IMR-90 (cell line): ENCODE data around the gene PTPRN2. TPM values are rescaled to one million over a fixed set of nuclear protein-coding genes. Genes with fewer than 3 reads are reported as not detected.

ENCODE experiments used
- ATAC-seq: fragments of 200-7000 bp; cut with Tn5 transposase; 2 replicates; pipeline ENCODE4 v1.9.1; 2020; ENCODE audit warnings: low read depth, mild to moderate bottlenecking, moderate library complexity
- BruUV-seq: library from RNA; stranded (reverse); fragments of 400-500 nt; replicated peaks from 2 replicates; lab custom pipeline; 2021; lab: Mats Ljungman, UMichigan
- CTCF ChIA-PET: fragments of 300-600 bp; formaldehyde crosslinking; extraction: SDS; loops from one replicate; lab custom pipeline; 2021; ENCODE audit warnings: antibody characterized with exemption; lab: Yijun Ruan, JAX
- POLR2A ChIA-PET: fragments of 300-600 bp; sonication (Branson Sonifier 250); formaldehyde crosslinking; loops from one replicate; lab custom pipeline; 2022; ENCODE audit warnings: antibody characterized with exemption; ENCODE audit not compliant: unreplicated experiment; lab: Charles Lee
- DNase-seq: peaks from one replicate; pipeline ENCODE4 v3.0.0; 2013
- H2AFZ ChIP-seq: replicated peaks from 2 replicates; pipeline ENCODE3; 2013; ENCODE audit warnings: low read length, mild to moderate bottlenecking; ENCODE audit not compliant: poor library complexity
- H2AK5ac ChIP-seq: 2 replicates; pipeline ENCODE4 v1.6.1; 2013; ENCODE audit warnings: low read depth, low read length, inconsistent platforms
- H2AK9ac ChIP-seq: replicated peaks from 2 replicates; pipeline ENCODE3; 2013; ENCODE audit warnings: mild to moderate bottlenecking, low read depth, low read length, moderate library complexity; ENCODE audit not compliant: poor library complexity
- H2BK120ac ChIP-seq: 2 replicates; pipeline ENCODE4 v1.6.1; 2013; ENCODE audit warnings: low read depth, low read length, inconsistent platforms
- H2BK15ac ChIP-seq: 3 replicates; pipeline ENCODE4 v1.6.1; 2013; ENCODE audit warnings: low read depth, low read length, inconsistent platforms
- H2BK20ac ChIP-seq: 2 replicates; pipeline ENCODE4 v1.6.1; 2013; ENCODE audit warnings: low read depth, mild to moderate bottlenecking, inconsistent platforms, low read length, moderate library complexity
- H2BK5ac ChIP-seq: 2 replicates; pipeline ENCODE4 v1.6.1; 2013; ENCODE audit warnings: mild to moderate bottlenecking, low read depth, low read length, inconsistent platforms; ENCODE audit not compliant: poor library complexity, severe bottlenecking
- H3K14ac ChIP-seq: replicated peaks from 2 replicates; pipeline ENCODE4 v1.6.1; 2013; ENCODE audit warnings: low read depth, low read length, inconsistent platforms
- H3K18ac ChIP-seq: 2 replicates; pipeline ENCODE4 v1.6.1; 2013; ENCODE audit warnings: low read depth, low read length, control low read depth
- H3K23ac ChIP-seq: 2 replicates; pipeline ENCODE4 v1.6.1; 2013; ENCODE audit warnings: low read depth, low read length, inconsistent platforms
- H3K27ac ChIP-seq: 2 replicates; pipeline ENCODE4 v1.5.1; 2013; ENCODE audit warnings: mild to moderate bottlenecking, control low read depth, low read length; ENCODE audit not compliant: insufficient read depth
- H3K27me3 ChIP-seq: 2 replicates; pipeline ENCODE4 v1.6.1; 2013; ENCODE audit warnings: low read length; ENCODE audit not compliant: control insufficient read depth, insufficient read depth
- H3K36me3 ChIP-seq: 2 replicates; pipeline ENCODE4 v1.6.1; 2013; ENCODE audit warnings: low read length, mixed read lengths; ENCODE audit not compliant: control insufficient read depth, insufficient read depth
- H3K4ac ChIP-seq: 2 replicates; pipeline ENCODE4 v1.6.1; 2013; ENCODE audit warnings: low read depth, low read length, inconsistent platforms
- H3K4me1 ChIP-seq: 2 replicates; pipeline ENCODE4 v1.6.1; 2013; ENCODE audit warnings: low read length, mixed read lengths; ENCODE audit not compliant: control insufficient read depth, insufficient read depth
- H3K4me2 ChIP-seq: 2 replicates; pipeline ENCODE4 v1.6.1; 2013; ENCODE audit warnings: low read depth, mild to moderate bottlenecking, control low read depth, low read length, moderate library complexity
- H3K4me3 ChIP-seq: 2 replicates; pipeline ENCODE4 v1.5.1; 2013; ENCODE audit warnings: low read depth, mild to moderate bottlenecking, control low read depth, low read length, moderate library complexity; ENCODE audit not compliant: insufficient read depth
- H3K56ac ChIP-seq: 2 replicates; pipeline ENCODE4 v1.6.1; 2013; ENCODE audit warnings: low read length, inconsistent platforms; ENCODE audit not compliant: insufficient read depth; ENCODE audit errors: extremely low read depth
- H3K79me1 ChIP-seq, 2 experiments: 2 replicates each; pipeline ENCODE4 v1.6.1; 2013; ENCODE audit warnings: low read length in 2 of 2, inconsistent platforms in 1 of 2, low read depth in 1 of 2
- H3K9ac ChIP-seq: 2 replicates; pipeline ENCODE4 v1.6.1; 2013; ENCODE audit warnings: low read depth, low read length, control low read depth
- H3K9me1 ChIP-seq: 2 replicates; pipeline ENCODE4 v1.6.1; 2013; ENCODE audit warnings: low read length, inconsistent platforms; ENCODE audit not compliant: insufficient read depth
- H3K9me3 ChIP-seq: 2 replicates; pipeline ENCODE4 v1.6.1; 2013; ENCODE audit warnings: low read length; ENCODE audit not compliant: control insufficient read depth, insufficient read depth
- H4K20me1 ChIP-seq: 2 replicates; pipeline ENCODE4 v1.6.1; 2013; ENCODE audit warnings: low read length, inconsistent platforms; ENCODE audit not compliant: insufficient read depth
- H4K5ac ChIP-seq: 2 replicates; pipeline ENCODE4 v1.6.1; 2013; ENCODE audit warnings: mild to moderate bottlenecking, low read depth, low read length, control low read depth
- H4K8ac ChIP-seq, 2 experiments: 2 replicates each; pipeline ENCODE4 v1.6.1; 2013; ENCODE audit warnings: low read depth in 2 of 2, low read length in 2 of 2, control low read depth in 1 of 2, inconsistent platforms in 1 of 2
- H4K91ac ChIP-seq: 2 replicates; pipeline ENCODE4 v1.6.1; 2013; ENCODE audit warnings: low read depth, low read length, inconsistent platforms; ENCODE audit not compliant: insufficient read depth
- CEBPB ChIP-seq: IDR thresholded peaks from 2 replicates; pipeline ENCODE4 v1.6.1; 2012; ENCODE audit warnings: low read depth, low read length, improper control_type of control experiment
- RFX5 ChIP-seq: IDR thresholded peaks from 2 replicates; pipeline ENCODE4 v1.8.0; 2012; ENCODE audit warnings: low read depth, mild to moderate bottlenecking, low read length, moderate library complexity
- USF2 ChIP-seq: fragments of 150-350 bp; IDR thresholded peaks from 2 replicates; pipeline ENCODE4 v1.6.1; 2017; ENCODE audit warnings: mild to moderate bottlenecking, antibody characterized with exemption, low read length, low read depth
- WGBS, 2 experiments: methylation state at CpG; one replicate each; pipeline versions ENCODE4 v1.1.5 to v1.1.7; 2013; ENCODE audit warnings: missing lambda C conversion rate in 2 of 2; ENCODE audit not compliant: insufficient read length in 1 of 2; ENCODE audit errors: extremely low coverage in 2 of 2; 5-methylcytosine and 5-hydroxymethylcytosine counted together
- dilution Hi-C: fragments of 300-500 bp; cut with HindIII; formaldehyde crosslinking; loops from one replicate; pipeline ENCODE4 v1.14.3; 2018; ENCODE audit warnings: low sequenced_read_pairs; ENCODE audit not compliant: unreplicated experiment
- in situ Hi-C: fragments of 300-500 bp; cut with MboI; formaldehyde crosslinking; loops from 3 replicates; pipeline ENCODE4 v1.14.3; 2019; ENCODE audit warnings: low sequenced_read_pairs, inconsistent platforms, mixed read lengths
- intact Hi-C: fragments of 100-400 bp; cut with micrococcal nuclease; formaldehyde crosslinking; loops from 2 replicates; pipeline ENCODE4 v1.10.0; 2022
- polyA plus RNA-seq, 3 experiments: library from polyadenylated mRNA; depleted of rRNA; stranded (reverse); fragments of >200 nt; gene quantifications; 2 replicates each; pipeline ENCODE4 v1.2.3, GENCODE V29; 2012; ENCODE audit warnings: low replicate concordance in 1 of 3
- total RNA-seq: library from RNA; depleted of rRNA; stranded (reverse); fragments of >200 nt; gene quantifications from 2 replicates; pipeline ENCODE4 v1.2.3, GENCODE V29; 2012

The PTPRN2 gene
- total and polyA plus RNA-seq, 2 of the 4 experiments (the other 2 are of a cell fraction): 0.03 TPM; not detected in 1

DNA sequence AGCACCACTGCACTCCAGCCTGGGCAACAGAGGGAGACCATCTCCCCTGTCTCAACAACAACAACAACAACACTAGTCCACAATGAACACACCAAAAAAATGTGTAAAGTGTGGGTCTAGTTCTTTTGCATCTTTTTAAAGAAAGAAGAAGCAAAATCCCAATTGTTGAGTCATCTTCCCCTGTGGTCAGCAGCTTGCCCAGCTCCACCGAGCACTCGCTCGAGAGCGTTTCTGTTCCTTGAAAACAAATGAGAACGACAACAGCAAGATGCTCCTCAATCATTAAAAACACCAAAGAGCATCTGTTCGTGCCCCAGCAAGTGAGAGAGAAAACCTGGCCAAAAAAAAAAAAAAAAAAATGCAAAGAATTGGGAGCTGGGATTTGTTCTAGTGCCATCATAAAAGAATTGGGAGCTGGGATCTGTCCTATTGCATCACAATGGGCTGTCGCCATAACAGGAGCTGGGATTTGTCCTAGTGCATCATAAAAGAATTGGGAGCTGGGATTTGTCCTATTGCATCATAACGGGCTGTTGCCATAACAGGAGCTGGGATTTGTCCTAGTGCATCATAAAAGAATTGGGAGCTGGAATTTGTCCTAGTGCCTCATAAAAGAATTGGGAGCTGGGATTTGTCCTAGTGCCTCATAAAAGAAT is 118.1 kb downstream of the PTPRN2 start:
- Histone ChIP-seq H2BK5ac (no peak overlapping the region), H4K8ac (no peak overlapping the region), H3K23ac (no peak overlapping the region), H3K56ac (no peak overlapping the region), H2BK120ac (no peak overlapping the region), H2AFZ (no peak overlapping the region), H3K36me3 (no peaks in the 10 kb centered on the region), H4K20me1 (no peaks in the 10 kb centered on the region), H2AK5ac (no peak overlapping the region), H2BK15ac (no peak overlapping the region), H3K14ac (no peak overlapping the region), H3K4me3 (no peak overlapping the region), H3K18ac (no peak overlapping the region), H3K9me1 (no peaks in the 10 kb centered on the region), H4K5ac (no peak overlapping the region), H2BK20ac (no peak overlapping the region), H3K79me1 (no peaks in the 10 kb centered on the region), H3K27ac (no peak overlapping the region), H3K4me1 (no peaks in the 10 kb centered on the region), H3K9me3 (peaks cover 37% of the 10 kb centered on the region), H3K4me2 (no peak overlapping the region), H3K4ac (no peak overlapping the region), H3K9ac (no peak overlapping the region), H2AK9ac (no peak overlapping the region), H3K27me3 (no peaks in the 10 kb centered on the region), H4K91ac (no peak overlapping the region)
- no peak for TF ChIP-seq USF2
- TF ChIP-seq RFX5: no peak
- TF ChIP-seq CEBPB: 0 out of 2 replicates have a peak, but pooled peaks have one; percentile 11
- ChIA-PET CTCF (interaction anchor here (0.6 kb wide), 1 partner anchor 588 kb away, joined by 3 read pairs; no protein-coding TSS in a partner anchor), POLR2A (no interaction called here)
- intact Hi-C loops: no loop called here
- dilution Hi-C loops: no loop called here
- DNase-seq: no peak
- ATAC-seq: no peak
- 40% methylated on average over 1 of the region's 8 CpGs; no CpG with 5 or more reads in 1 of the 2 experiments for WGBS, 2 experiments
- in situ Hi-C loops: no loop called here
- no TSS peak for BruUV-seq
